HepG2 (cell line): ENCODE measurements around the gene MARCHF9. TPM values are rescaled to one million over a fixed set of nuclear protein-coding genes. Genes with fewer than 3 reads are reported as not detected.

Source experiments
- ATAC-seq: fragments of 200-7000 bp; cut with Tn5 transposase; 3 replicates; pipeline ENCODE4 v1.9.1; 2020; ENCODE audit warnings: mild to moderate bottlenecking, moderate library complexity
- BruUV-seq: library from RNA; stranded (reverse); fragments of 400-500 nt; replicated peaks from 2 replicates; lab custom pipeline; 2021; lab: Mats Ljungman, UMichigan
- CTCF ChIA-PET: fragments of 300-600 bp; formaldehyde crosslinking; extraction: SDS; loops from one replicate; lab custom pipeline; 2021; ENCODE audit warnings: low total read pairs, inconsistent platforms, low intra/inter-chr PET ratio; lab: Yijun Ruan, JAX
- POLR2A ChIA-PET: fragments of 350-600 bp; sonication (Branson Sonifier 250); formaldehyde crosslinking; loops from one replicate; lab custom pipeline; 2020; ENCODE audit warnings: antibody characterized with exemption, inconsistent platforms; lab: Yijun Ruan, JAX
- DNase-seq: peaks from one replicate; pipeline ENCODE4 v3.0.0-alpha.2; 2015; ENCODE audit warnings: low spot score
- FAIRE-seq: peaks from 3 replicates; lab custom pipeline; 2011; peaks lifted over from hg19 to GRCh38; lab: Jason Lieb, UNC
- H2AFZ ChIP-seq: one replicate; pipeline ENCODE4 v1.6.1; 2011; ENCODE audit warnings: low read length, inconsistent platforms
- H3K27ac ChIP-seq: fragments of 300-600 bp; 3 replicates; pipeline ENCODE4 v1.8.0; 2011; ENCODE audit warnings: mixed run types, mild to moderate bottlenecking, mixed read lengths, low read length, inconsistent platforms; ENCODE audit not compliant: insufficient read depth; ENCODE audit errors: extremely low read length
- H3K27me3 ChIP-seq, 2 experiments: fragments of 200-600 bp in 1 of 2; 2 replicates in 1 of 2; 3 replicates in 1 of 2; pipeline versions ENCODE4 v1.6.0 to v1.8.0; 2011; ENCODE audit warnings: low read length in 2 of 2, mild to moderate bottlenecking in 2 of 2, moderate library complexity in 2 of 2, inconsistent platforms in 1 of 2; ENCODE audit not compliant: insufficient read depth in 2 of 2, control insufficient read depth in 1 of 2
- H3K36me3 ChIP-seq, 2 experiments: fragments of 200-600 bp in 1 of 2; replicated peaks in 1 of 2; 2 replicates in 1 of 2; 3 replicates in 1 of 2; pipeline versions ENCODE4 v1.5.1 to v1.8.0; 2011; ENCODE audit warnings: low read length in 2 of 2, inconsistent platforms in 1 of 2; ENCODE audit not compliant: insufficient read depth in 2 of 2, control insufficient read depth in 1 of 2
- H3K4me1 ChIP-seq: 2 replicates; pipeline ENCODE4 v1.5.1; 2012; ENCODE audit warnings: low read length, inconsistent platforms; ENCODE audit not compliant: insufficient read depth
- H3K4me2 ChIP-seq: 2 replicates; pipeline ENCODE4 v1.6.0; 2011; ENCODE audit warnings: low read depth, low read length, inconsistent platforms
- H3K4me3 ChIP-seq, 3 experiments: fragments of 200-600 bp in 1 of 3; sonication (generic), shearing (Covaris generic) in 1 of 3; replicated peaks in 1 of 3; 2 replicates each; pipeline ENCODE4 v1.5.1; 2011 to 2016; ENCODE audit warnings: low read length in 3 of 3, inconsistent platforms in 2 of 3, low read depth in 2 of 3, mild to moderate bottlenecking in 2 of 3, control low read depth in 1 of 3, mixed read lengths in 1 of 3; ENCODE audit not compliant: insufficient read depth in 1 of 3
- H3K79me2 ChIP-seq: one replicate; pipeline ENCODE4 v1.6.1; 2011; ENCODE audit warnings: low read length, inconsistent platforms; ENCODE audit not compliant: insufficient read depth
- H3K9ac ChIP-seq: 2 replicates; pipeline ENCODE4 v1.6.0; 2011; ENCODE audit warnings: mild to moderate bottlenecking, low read depth, low read length, inconsistent platforms; ENCODE audit not compliant: insufficient read depth
- H3K9me3 ChIP-seq: 2 replicates; pipeline ENCODE4 v1.5.1; 2012; ENCODE audit warnings: mild to moderate bottlenecking, low read length
- H4K20me1 ChIP-seq: 2 replicates; pipeline ENCODE4 v1.6.0; 2011; ENCODE audit warnings: inconsistent platforms, mild to moderate bottlenecking, low read length, moderate library complexity; ENCODE audit not compliant: insufficient read depth
- GATAD1 ChIP-seq: IDR thresholded peaks from 2 replicates; pipeline ENCODE4 v1.6.1; 2016; ENCODE audit warnings: missing genetic modification reagents, missing compliant biosample characterization
- ISL2 ChIP-seq: sonication (generic); formaldehyde crosslinking; IDR thresholded peaks from 2 replicates; pipeline ENCODE4 v1.5.0; 2020; ENCODE audit warnings: missing genetic modification reagents
- SPEN ChIP-seq: sonication (generic); formaldehyde crosslinking; IDR thresholded peaks from 2 replicates; pipeline ENCODE4 v1.5.1; 2020; ENCODE audit warnings: low read depth, mild to moderate bottlenecking, missing genetic modification reagents
- TBX2 ChIP-seq: sonication (generic); formaldehyde crosslinking; IDR thresholded peaks from 2 replicates; pipeline ENCODE4 v1.5.0; 2020; ENCODE audit warnings: missing genetic modification reagents, mild to moderate bottlenecking, borderline replicate concordance
- ZBTB25 ChIP-seq: IDR thresholded peaks from 2 replicates; pipeline ENCODE4 v1.6.1; 2018; ENCODE audit warnings: missing genetic modification reagents
- ZFAT ChIP-seq: sonication (generic); formaldehyde crosslinking; conservative IDR thresholded peaks from 2 replicates; pipeline ENCODE4 v1.8.1; 2023; ENCODE audit warnings: missing genetic modification reagents, inconsistent platforms
- ZNF275 ChIP-seq: sonication (generic); formaldehyde crosslinking; IDR thresholded peaks from 2 replicates; pipeline ENCODE4 v1.8.0; 2022; ENCODE audit warnings: missing genetic modification reagents, mild to moderate bottlenecking, inconsistent platforms, borderline replicate concordance
- ZNF768 ChIP-seq: sonication (generic); formaldehyde crosslinking; IDR thresholded peaks from 2 replicates; pipeline ENCODE4 v1.4.0; 2020; ENCODE audit warnings: missing genetic modification reagents
- ZNF841 ChIP-seq: sonication (generic); formaldehyde crosslinking; IDR thresholded peaks from 2 replicates; pipeline ENCODE4 v1.8.1; 2023; ENCODE audit warnings: missing genetic modification reagents, borderline replicate concordance
- WGBS: methylation state at CpG from one replicate; pipeline ENCODE4 v1.1.6; 2017; ENCODE audit warnings: low lambda C conversion rate; 5-methylcytosine and 5-hydroxymethylcytosine counted together
- in situ Hi-C: cut with HindIII; loops from 2 replicates; pipeline ENCODE4 v1.10.0; 2017; ENCODE audit warnings: low pct_unique_long_range_greater_than_20kb; ENCODE audit not compliant: extremely low pct_ligation_motif_present
- intact Hi-C: fragments of 100-400 bp; cut with micrococcal nuclease; formaldehyde crosslinking; loops from one replicate; pipeline ENCODE4 v1.10.0; 2022; ENCODE audit not compliant: unreplicated experiment
- polyA plus RNA-seq, 8 experiments: library from polyadenylated mRNA; depleted of rRNA in 3 of 8; stranded (reverse) in 7 of 8; unstranded in 1 of 8; fragments of >200 nt; fragmentation: Illumina TruSeq in 4 of 8; extraction: Trizol in 4 of 8; gene quantifications; 2 replicates each; pipeline versions ENCODE4 v1.2.1 to v1.2.3, GENCODE V29; 2011 to 2016; ENCODE audit warnings: low read depth in 4 of 8, missing spikeins in 1 of 8, mixed read lengths in 1 of 8; ENCODE audit not compliant: insufficient read depth in 1 of 8
- total RNA-seq, 5 experiments: library from RNA; depleted of rRNA; stranded (reverse); fragments of >200 nt; fragmentation: Illumina TruSeq; extraction: Trizol; gene quantifications; 2 replicates each; pipeline ENCODE4 v1.2.3, GENCODE V29; 2016; ENCODE audit warnings: low read depth in 1 of 5

The MARCHF9 gene
- total and polyA plus RNA-seq, 2 of the 13 experiments (the other 11 are each of a cell fraction or from before 2014, with no cell fraction given) = 5.7 to 9.6 TPM

GRCh38 chr12:57755194-57755453, 221 bp downstream of the MARCHF9 start (continued):
- TF ChIP-seq ZNF275 (no peak), ZBTB25 (CRISPR knock-in tag) (no peak)

GRCh38 chr12:57755454-57756372, 810 bp downstream of the MARCHF9 start:
- 2% methylated on average over 3 of the region's 76 CpGs for WGBS
- intact Hi-C loops = no loop called here
- DNase-seq (no peak), ATAC-seq (peak; percentile 50), FAIRE-seq (no peak)
- no TSS peak for BruUV-seq
- Histone ChIP-seq H3K27me3 (no peaks in the 10 kb centered on the region; a peak in 1 of 5 replicates), H3K9me3 (no peaks in the 10 kb centered on the region), H3K36me3 (peaks cover 1 to 3% of the 10 kb centered on the region in 2 experiments; a peak in 2 of 5 replicates), H3K27ac (peak overlapping the region; percentile 67), H3K4me3 (peak overlapping the region; percentile 81 to 82 (median 81)), H3K79me2 (peaks cover 17% of the 10 kb centered on the region), H3K4me1 (peaks cover 37% of the 10 kb centered on the region), H3K9ac (peak overlapping the region; percentile 71), H4K20me1 (0 out of 2 replicates have a peak, but pooled peaks cover 5% of the 10 kb centered on the region), H2AFZ (peak overlapping the region; percentile 5), H3K4me2 (peak overlapping the region; percentile 96)
- ChIA-PET POLR2A (interaction anchor here (0.7 to 3.0 kb wide), 4 partner anchors 9 to 236 kb away, joined by 3 to 14 read pairs (median 9); partner anchors contain the start of genes CYP27B1, EEF1AKMT3 and METTL1), CTCF (interaction anchor here (1.2 to 1.8 kb wide), 2 partner anchors 9 to 150 kb away, joined by 3 to 9 read pairs; no protein-coding TSS in a partner anchor)
- in situ Hi-C loops = no loop called here
- peak; percentile 78 for TF ChIP-seq TBX2 (CRISPR knock-in tag)
- no peak for TF ChIP-seq ZFAT (CRISPR knock-in tag)
- no peak for TF ChIP-seq ZNF768 (CRISPR knock-in tag)
- TF ChIP-seq ISL2 = no peak
- TF ChIP-seq SPEN (CRISPR knock-in tag) = peak; percentile 66; the same call in 1 of the 2 replicates
- no peak for TF ChIP-seq ZNF841 (CRISPR knock-in tag)
- TF ChIP-seq GATAD1 (CRISPR knock-in tag) = 0 out of 2 replicates have a peak, but pooled peaks have one; percentile 32
